Uterus (tissue), 4 donors: ENCODE results near the gene PTPRG. TPM values are rescaled to one million over a fixed set of nuclear protein-coding genes. Genes with fewer than 3 reads are reported as not detected.
"Not testable (repeated sequence)": the region's sequence is repeated elsewhere in the genome, so short reads cannot be mapped to it uniquely, and the experiment has no call there.

Source experiments
- DNase-seq, 2 donors: peaks; one replicate each; pipeline ENCODE4 v3.0.0-alpha.2; 2019 to 2020
- H3K27ac ChIP-seq, 2 donors: fragments of 200-600 bp; sonication (generic); 1 replicate in 1 of 2; 2 replicates in 1 of 2; pipeline ENCODE4 v1.5.1; 2016 to 2018
- H3K27me3 ChIP-seq, 2 donors: fragments of 200-600 bp; sonication (generic); one replicate each; pipeline ENCODE4 v1.5.1; 2018 to 2019; ENCODE audit warnings: control low read depth in 1 of 2
- H3K36me3 ChIP-seq, 2 donors: fragments of 200-600 bp; sonication (generic); one replicate each; pipeline ENCODE4 v1.5.1; 2019; ENCODE audit warnings: control low read depth in 1 of 2
- H3K4me1 ChIP-seq, 2 donors: fragments of 200-600 bp; sonication (generic); one replicate each; pipeline ENCODE4 v1.5.1; 2018 to 2019; ENCODE audit warnings: control low read depth in 1 of 2
- H3K4me3 ChIP-seq, 2 donors: fragments of 200-600 bp; sonication (generic); 1 replicate in 1 of 2; 2 replicates in 1 of 2; pipeline ENCODE4 v1.5.1; 2018 to 2019; ENCODE audit warnings: mild to moderate bottlenecking in 1 of 2
- H3K9me3 ChIP-seq, 2 donors: fragments of 200-600 bp; sonication (generic); one replicate each; pipeline ENCODE4 v1.5.1; 2019; ENCODE audit warnings: control low read depth in 1 of 2
- POLR2A ChIP-seq, 2 donors: fragments of 450-650 bp; IDR thresholded peaks; one replicate each; pipeline ENCODE4 v1.6.1; 2016; ENCODE audit warnings: antibody characterized with exemption in 2 of 2, mild to moderate bottlenecking in 1 of 2, moderate library complexity in 1 of 2
- intact Hi-C: fragments of 100-400 bp; cut with DNase I; formaldehyde crosslinking; loops from one replicate; pipeline ENCODE4 v1.15.1; 2023; ENCODE audit warnings: low total_unique reads
- total RNA-seq, 4 donors: library from RNA; depleted of rRNA in 3 of 4; stranded (reverse); fragments of >200 nt in 3 of 4; gene quantifications; one replicate each; pipeline versions ENCODE4 v1.1.0 to v1.2.4, GENCODE V29; 2014 to 2023
- TF ChIP-seq, protein P1 (sequence below), 4 experiments: fragments of 200-600 bp in 2 of 4; fragments of 450-650 bp in 2 of 4; sonication (generic) in 2 of 4; IDR thresholded peaks; one replicate each; pipeline ENCODE4 v1.5.1; 2016 to 2019; ENCODE audit warnings: antibody characterized with exemption in 4 of 4, mild to moderate bottlenecking in 2 of 4, moderate library complexity in 1 of 4
- donor health status: DM: yes; HTN: yes; CAD: no.

The PTPRG gene
- total RNA-seq, 4 donors from 2014 or later: 43.5 to 136 (median 62.6) TPM

DNA sequence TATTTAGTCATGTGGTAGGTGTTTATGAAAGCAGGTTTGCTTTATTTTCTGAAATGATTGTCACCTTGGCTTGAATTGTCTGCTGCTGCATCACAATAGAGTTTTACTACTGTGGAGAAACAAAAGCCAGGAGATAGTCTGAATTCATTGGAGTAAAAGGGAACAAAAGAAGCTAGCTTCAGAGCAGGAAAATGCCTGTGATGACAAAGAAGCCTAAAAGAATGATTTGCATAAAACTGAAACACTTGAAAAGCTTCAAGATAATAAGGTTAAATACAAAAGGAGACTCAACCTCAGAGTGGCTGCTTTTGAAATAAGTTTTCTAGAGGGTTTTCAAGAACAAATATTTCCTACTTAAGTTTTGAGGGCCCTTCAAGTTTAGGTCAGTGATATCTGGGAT is 138.3 kb downstream of the PTPRG start:
- H3K27me3 ChIP-seq: no peaks in the 10 kb centered on the region
- H3K4me1 ChIP-seq: no peaks in the 10 kb centered on the region
- H3K9me3 ChIP-seq: no peaks in the 10 kb centered on the region
- intact Hi-C loops: no loop called here
- H3K36me3 ChIP-seq: no peaks in the 10 kb centered on the region
- DNase-seq: no peak
- no peak overlapping the region for H3K4me3 ChIP-seq
- no peak overlapping the region for H3K27ac ChIP-seq
- TF ChIP-seq, protein P1, sequence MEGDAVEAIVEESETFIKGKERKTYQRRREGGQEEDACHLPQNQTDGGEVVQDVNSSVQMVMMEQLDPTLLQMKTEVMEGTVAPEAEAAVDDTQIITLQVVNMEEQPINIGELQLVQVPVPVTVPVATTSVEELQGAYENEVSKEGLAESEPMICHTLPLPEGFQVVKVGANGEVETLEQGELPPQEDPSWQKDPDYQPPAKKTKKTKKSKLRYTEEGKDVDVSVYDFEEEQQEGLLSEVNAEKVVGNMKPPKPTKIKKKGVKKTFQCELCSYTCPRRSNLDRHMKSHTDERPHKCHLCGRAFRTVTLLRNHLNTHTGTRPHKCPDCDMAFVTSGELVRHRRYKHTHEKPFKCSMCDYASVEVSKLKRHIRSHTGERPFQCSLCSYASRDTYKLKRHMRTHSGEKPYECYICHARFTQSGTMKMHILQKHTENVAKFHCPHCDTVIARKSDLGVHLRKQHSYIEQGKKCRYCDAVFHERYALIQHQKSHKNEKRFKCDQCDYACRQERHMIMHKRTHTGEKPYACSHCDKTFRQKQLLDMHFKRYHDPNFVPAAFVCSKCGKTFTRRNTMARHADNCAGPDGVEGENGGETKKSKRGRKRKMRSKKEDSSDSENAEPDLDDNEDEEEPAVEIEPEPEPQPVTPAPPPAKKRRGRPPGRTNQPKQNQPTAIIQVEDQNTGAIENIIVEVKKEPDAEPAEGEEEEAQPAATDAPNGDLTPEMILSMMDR (IDR thresholded peaks at IDR 0.05): no peak
- TF ChIP-seq POLR2A (IDR thresholded peaks at IDR 0.05): no peak

GRCh38 chr3:61701011-61701410 is 139.6 kb downstream of the PTPRG start:
- no peak for DNase-seq
- TF ChIP-seq POLR2A (IDR thresholded peaks at IDR 0.05): no peak
- TF ChIP-seq, protein P1 (IDR thresholded peaks at IDR 0.05): no peak
- Histone ChIP-seq H3K9me3 (no peaks in the 10 kb centered on the region), H3K4me1 (no peaks in the 10 kb centered on the region), H3K27ac (no peak overlapping the region), H3K4me3 (no peak overlapping the region), H3K36me3 (no peaks in the 10 kb centered on the region), H3K27me3 (no peaks in the 10 kb centered on the region)
- intact Hi-C loops: no loop called here

- intact Hi-C loops: no loop called here
- H3K9me3 ChIP-seq: no peaks in the 10 kb centered on the region
- TF ChIP-seq POLR2A (IDR thresholded peaks at IDR 0.05): no peak
- TF ChIP-seq, protein P1 (IDR thresholded peaks at IDR 0.05): no peak
Observed at GRCh38 chr3:61702453-61702852, 141.1 kb downstream of the PTPRG start.

GRCh38 chr3:61704807-61705206 is 143.4 kb downstream of the PTPRG start:
- Histone ChIP-seq H3K9me3 (no peaks in the 10 kb centered on the region), H3K4me1 (no peaks in the 10 kb centered on the region), H3K27ac (no peak overlapping the region), H3K4me3 (no peak overlapping the region), H3K27me3 (no peaks in the 10 kb centered on the region), H3K36me3 (no peaks in the 10 kb centered on the region)
- intact Hi-C loops: no loop called here
- DNase-seq: no peak
- no peak for TF ChIP-seq POLR2A (IDR thresholded peaks at IDR 0.05)
- TF ChIP-seq, protein P1 (IDR thresholded peaks at IDR 0.05): no peak

More at GRCh38 chr3:61702453-61702852, 141.1 kb downstream of the PTPRG start:
- Histone ChIP-seq H3K4me1 (no peaks in the 10 kb centered on the region), H3K4me3 (no peak overlapping the region), H3K36me3 (no peaks in the 10 kb centered on the region), H3K27me3 (no peaks in the 10 kb centered on the region), H3K27ac (no peak overlapping the region)
- no peak for DNase-seq

- H3K27me3 ChIP-seq: no peaks in the 10 kb centered on the region
- H3K4me3 ChIP-seq: no peak overlapping the region
- H3K4me1 ChIP-seq: no peaks in the 10 kb centered on the region
- intact Hi-C loops: no loop called here
- H3K27ac ChIP-seq: no peak overlapping the region
- no peak for DNase-seq
- H3K9me3 ChIP-seq: no peaks in the 10 kb centered on the region
- H3K36me3 ChIP-seq: no peaks in the 10 kb centered on the region
- no peak for TF ChIP-seq POLR2A (IDR thresholded peaks at IDR 0.05)
- TF ChIP-seq, protein P1 (IDR thresholded peaks at IDR 0.05): no peak
Observed at GRCh38 chr3:61707492-61707891, 146.1 kb downstream of the PTPRG start.

DNA sequence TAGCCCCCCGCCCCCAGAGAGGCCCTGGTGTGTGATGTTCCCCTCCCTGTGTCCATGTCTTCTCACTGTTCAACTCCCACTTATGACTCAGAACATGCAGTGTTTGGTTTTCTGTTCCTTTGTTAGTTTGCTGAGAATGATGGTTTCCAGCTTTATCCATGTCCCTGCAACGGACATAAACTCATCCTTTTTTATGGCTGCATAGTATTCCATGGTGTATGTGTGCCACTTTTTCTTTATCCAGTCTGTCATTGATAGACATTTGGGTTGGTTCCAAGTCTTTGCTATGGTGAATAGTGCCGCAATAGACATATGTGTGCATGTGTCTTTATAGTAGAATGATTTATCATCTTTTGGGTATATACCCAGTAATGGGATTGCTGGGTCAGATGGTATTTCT is 149.5 kb downstream of the PTPRG start:
- intact Hi-C loops: not testable (repeated sequence)

More for the DNA sequence above, 149.5 kb downstream of the PTPRG start:
- not testable (repeated sequence) for H3K4me1 ChIP-seq, H3K27me3 ChIP-seq, H3K9me3 ChIP-seq, H3K36me3 ChIP-seq, DNase-seq, H3K4me3 ChIP-seq, H3K27ac ChIP-seq
